ENCODE data around the gene CCDC6.
"Not testable (repeated sequence)": the region's sequence is repeated elsewhere in the genome, so short reads cannot be mapped to it uniquely, and the experiment has no call there.

- TF ChIP-seq CTCF, POLR2A (IDR thresholded peaks at IDR 0.05): not testable (repeated sequence)
These were observed 162.2 kb downstream of the CCDC6 start for GRCh38 chr10:59744156-59744555.

All from testis (tissue), 2 donors.